ACC112 (cell line): ENCODE results near the gene FILIP1.

ENCODE experiments used
- H2AFZ ChIP-seq: fragments of 200-600 bp; sonication (generic); one replicate; pipeline ENCODE4 v1.6.0; 2017; ENCODE audit warnings: antibody characterized with exemption, low read length; ENCODE audit not compliant: unreplicated experiment
- H3K27ac ChIP-seq: fragments of 200-600 bp; sonication (generic); 2 replicates; pipeline ENCODE4 v1.5.1; 2014; ENCODE audit warnings: low read depth, mild to moderate bottlenecking, antibody characterized with exemption, low read length, moderate library complexity
- H3K27me3 ChIP-seq: fragments of 200-600 bp; sonication (generic); 2 replicates; pipeline ENCODE4 v1.6.1; 2014; ENCODE audit warnings: mild to moderate bottlenecking, antibody characterized with exemption, low read length, moderate library complexity, mixed read lengths; ENCODE audit not compliant: insufficient read depth
- H3K36me3 ChIP-seq: fragments of 200-600 bp; sonication (generic); 2 replicates; pipeline ENCODE4 v1.6.1; 2016; ENCODE audit warnings: mild to moderate bottlenecking, antibody characterized with exemption, low read length, moderate library complexity, mixed read lengths; ENCODE audit not compliant: insufficient read depth
- H3K4me1 ChIP-seq: fragments of 200-600 bp; sonication (generic); one replicate; pipeline ENCODE4 v1.6.1; 2016; ENCODE audit warnings: low read length, mixed read lengths; ENCODE audit not compliant: insufficient read depth, unreplicated experiment, control insufficient read depth
- H3K4me3 ChIP-seq: fragments of 200-600 bp; sonication (generic); 2 replicates; pipeline ENCODE4 v1.5.1; 2014; ENCODE audit warnings: mild to moderate bottlenecking, low read depth, low read length
- H3K79me2 ChIP-seq: fragments of 200-600 bp; sonication (generic); one replicate; pipeline ENCODE4 v1.6.0; 2016; ENCODE audit warnings: low read length; ENCODE audit not compliant: control insufficient read depth, unreplicated experiment, insufficient read depth

The FILIP1 gene

DNA sequence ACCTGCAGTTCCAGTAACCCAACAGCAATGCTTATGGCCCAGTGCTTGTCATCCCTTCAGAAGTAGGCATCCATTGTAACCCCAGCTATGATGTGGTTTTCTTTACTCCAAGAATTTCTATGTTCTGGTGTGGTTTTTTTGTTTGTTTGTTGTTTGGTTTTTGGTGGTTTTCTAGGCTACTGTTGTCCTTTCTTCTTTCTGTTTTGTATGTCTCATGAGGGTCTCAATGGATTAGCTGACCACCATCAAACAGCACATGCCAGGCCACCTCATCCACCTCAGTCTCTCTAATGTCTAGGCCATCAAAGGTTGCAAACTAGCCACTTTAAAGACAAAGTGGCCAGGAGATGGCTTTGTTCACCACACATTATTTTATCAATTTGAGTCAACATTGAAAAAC is 149.6 kb downstream of the FILIP1 start:
- Histone ChIP-seq H3K4me3 (no peak overlapping the region), H3K4me1 (no peaks in the 10 kb centered on the region), H2AFZ (no peak overlapping the region), H3K36me3 (no peaks in the 10 kb centered on the region), H3K79me2 (no peaks in the 10 kb centered on the region), H3K27ac (no peak overlapping the region), H3K27me3 (no peaks in the 10 kb centered on the region)

DNA sequence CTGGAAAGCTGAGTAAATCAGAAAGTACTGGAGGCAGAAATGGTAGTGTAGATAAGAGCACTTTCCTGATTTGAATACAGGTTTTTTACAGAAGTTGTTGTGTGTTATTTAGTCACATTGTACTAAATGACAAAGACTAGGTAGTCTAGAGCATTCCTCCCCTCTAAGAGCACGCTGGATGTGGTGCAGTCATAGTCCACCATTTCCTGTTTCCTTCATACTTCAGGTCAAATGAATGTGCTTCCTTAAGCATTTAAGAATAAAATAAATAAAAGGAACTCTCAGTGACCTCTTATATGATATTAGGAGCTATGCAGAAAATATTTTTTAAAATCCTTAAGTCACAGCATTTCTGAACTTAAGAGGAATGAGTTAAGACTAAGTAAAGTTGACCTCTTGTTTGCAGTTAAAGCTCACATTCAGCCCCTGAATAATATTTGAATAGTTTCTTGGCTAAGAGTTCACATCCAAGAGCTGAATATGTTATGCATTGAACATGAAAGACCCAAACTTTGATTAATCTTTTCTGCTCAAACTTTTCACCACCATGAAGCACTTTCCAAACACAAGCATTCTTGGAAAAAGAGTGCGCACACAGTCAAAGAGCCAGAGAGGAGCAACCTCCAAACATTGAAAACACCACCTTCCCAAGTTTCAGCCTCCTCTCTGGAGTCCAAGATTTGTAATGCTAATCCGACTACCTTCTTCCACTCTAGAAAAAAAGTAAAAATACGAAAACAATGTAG is 155.6 kb downstream of the FILIP1 start:
- no peaks in the 10 kb centered on the region for H3K36me3 ChIP-seq
- H2AFZ ChIP-seq, result peak overlapping the region; percentile 17
- no peak overlapping the region for H3K27ac ChIP-seq
- no peaks in the 10 kb centered on the region for H3K27me3 ChIP-seq
- H3K4me3 ChIP-seq, result no peak overlapping the region
- H3K79me2 ChIP-seq, result no peaks in the 10 kb centered on the region
- peaks cover 8% of the 10 kb centered on the region for H3K4me1 ChIP-seq

DNA sequence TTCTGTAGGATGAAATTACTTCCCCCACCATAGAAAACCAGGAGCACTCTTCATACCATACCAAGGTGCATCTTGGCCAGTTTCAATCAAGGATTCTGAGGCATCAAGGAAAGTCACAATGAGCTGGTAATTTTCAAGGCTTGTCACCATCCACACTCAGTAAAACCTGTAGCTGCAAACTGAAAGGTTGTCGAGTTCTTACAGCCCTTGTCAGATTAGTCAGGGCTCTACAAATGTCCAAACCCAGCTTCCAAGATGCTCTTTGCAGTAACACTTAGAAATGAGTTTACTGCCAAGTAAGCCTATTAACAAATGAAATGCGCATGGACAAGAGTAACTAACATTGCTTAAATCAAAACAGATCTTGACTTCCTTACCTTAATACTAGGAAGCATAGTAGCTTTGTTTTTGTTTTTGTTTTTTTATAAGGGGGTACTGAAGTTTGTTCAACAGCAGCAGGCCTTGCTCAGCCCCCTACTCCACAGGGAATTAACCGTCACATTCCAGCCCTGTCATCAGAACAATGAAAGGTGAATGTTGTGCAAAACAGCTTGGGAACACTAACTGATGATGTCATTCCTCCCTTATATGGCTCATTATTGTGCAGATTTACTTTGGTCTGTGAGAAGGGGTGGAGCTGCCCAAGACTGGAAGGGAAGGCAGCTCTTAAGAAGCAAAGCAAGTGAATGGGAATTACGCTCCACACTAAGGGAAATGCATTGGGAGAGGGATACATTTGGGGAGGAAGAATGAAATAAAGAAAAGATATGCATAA is 159.1 kb downstream of the FILIP1 start:
- no peaks in the 10 kb centered on the region for H3K27me3 ChIP-seq
- no peak overlapping the region for H3K27ac ChIP-seq
- no peaks in the 10 kb centered on the region for H3K79me2 ChIP-seq
- no peaks in the 10 kb centered on the region for H3K36me3 ChIP-seq
- H3K4me1 ChIP-seq, result peaks cover 8% of the 10 kb centered on the region
- H3K4me3 ChIP-seq, result no peak overlapping the region
- no peak overlapping the region for H2AFZ ChIP-seq

DNA sequence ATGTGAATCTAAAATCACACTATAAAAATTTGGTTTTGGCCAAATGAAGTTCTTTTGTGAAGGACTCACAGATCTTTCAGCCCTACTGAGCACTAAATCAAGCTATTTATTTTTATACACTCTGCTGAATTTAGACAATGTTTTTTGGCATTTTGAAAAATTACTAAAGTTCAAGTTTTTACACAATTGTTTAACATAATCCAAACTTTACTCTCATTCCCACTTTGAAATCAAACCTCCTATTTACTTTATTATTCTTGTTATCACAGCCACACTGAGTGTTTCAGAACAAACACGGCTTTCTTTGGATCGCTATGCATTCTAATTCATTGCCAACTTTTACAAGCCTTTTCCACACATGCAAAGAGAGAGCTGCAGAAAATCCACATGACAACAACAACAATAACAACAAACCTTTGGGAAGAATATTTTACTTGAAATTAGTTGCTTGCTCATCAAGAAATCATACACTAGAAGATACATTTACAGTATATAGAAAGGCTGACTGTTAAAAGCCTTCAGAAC is 159.9 kb downstream of the FILIP1 start:
- Histone ChIP-seq H3K79me2 (no peaks in the 10 kb centered on the region), H3K4me1 (peaks cover 8% of the 10 kb centered on the region), H3K27ac (no peak overlapping the region), H3K4me3 (no peak overlapping the region), H3K27me3 (no peaks in the 10 kb centered on the region), H3K36me3 (no peaks in the 10 kb centered on the region), H2AFZ (no peak overlapping the region)

DNA sequence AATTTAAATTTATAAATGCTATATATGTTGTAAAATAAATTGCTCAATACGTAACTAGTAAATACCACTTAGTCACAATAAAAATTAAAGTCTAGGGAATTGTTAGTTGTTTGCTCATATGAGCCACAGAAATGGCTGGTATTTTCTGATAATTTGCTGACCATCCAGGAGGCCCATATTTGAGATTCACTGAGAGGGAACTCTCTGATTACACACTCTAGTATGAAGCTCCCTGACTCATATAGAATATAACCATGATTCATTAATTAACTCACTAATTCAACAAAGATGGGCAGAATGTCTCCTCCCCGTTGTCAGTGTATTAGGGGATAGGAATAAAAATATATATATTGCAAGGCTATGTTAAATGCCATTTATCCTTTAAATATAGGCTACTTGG is 162.4 kb downstream of the FILIP1 start:
- no peaks in the 10 kb centered on the region for H3K36me3 ChIP-seq
- no peaks in the 10 kb centered on the region for H3K79me2 ChIP-seq
- H3K27me3 ChIP-seq, result no peaks in the 10 kb centered on the region
- H2AFZ ChIP-seq, result no peak overlapping the region
- H3K27ac ChIP-seq, result no peak overlapping the region
- no peak overlapping the region for H3K4me3 ChIP-seq
- H3K4me1 ChIP-seq, result peaks cover 8% of the 10 kb centered on the region

DNA sequence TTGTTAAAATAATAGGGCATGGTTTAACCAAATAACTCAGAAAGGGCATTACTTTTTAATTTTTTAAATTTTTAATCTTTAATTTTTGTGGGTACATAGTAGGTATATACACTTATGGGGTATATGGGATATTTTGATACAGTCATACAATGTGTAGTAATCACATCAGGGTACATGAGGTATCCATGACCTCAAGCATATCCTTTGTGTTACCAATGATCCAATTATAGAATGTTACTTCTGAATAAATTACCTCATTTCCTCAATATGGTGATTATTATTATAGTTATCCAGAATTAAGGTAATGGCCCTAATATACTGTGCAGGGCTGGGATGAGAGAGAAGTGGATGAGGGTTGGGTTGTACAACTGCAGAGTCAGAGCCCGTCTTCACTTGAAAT is 163.9 kb downstream of the FILIP1 start:
- H2AFZ ChIP-seq, result no peak overlapping the region
- peaks cover 5% of the 10 kb centered on the region for H3K4me1 ChIP-seq
- no peak overlapping the region for H3K4me3 ChIP-seq

DNA sequence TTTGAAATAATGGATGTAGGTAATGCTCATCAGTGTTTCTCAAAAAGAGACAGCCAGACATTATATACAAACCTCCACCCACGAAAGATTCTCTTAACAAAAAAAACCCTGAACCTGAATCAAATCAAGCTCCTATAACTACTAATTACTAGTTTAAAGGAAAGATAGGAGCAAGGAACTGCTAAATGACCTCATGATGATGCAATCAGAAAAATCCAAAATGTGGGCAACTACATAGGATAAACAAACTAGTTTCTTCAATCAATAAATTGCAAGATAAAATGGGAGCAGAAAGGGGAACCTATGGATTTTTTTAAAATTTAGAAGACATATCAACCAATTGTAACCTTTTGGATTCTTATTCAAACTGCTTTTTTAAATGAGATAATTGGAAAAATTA is 165.8 kb downstream of the FILIP1 start:
- Histone ChIP-seq H3K36me3 (no peaks in the 10 kb centered on the region), H3K79me2 (no peaks in the 10 kb centered on the region), H3K4me1 (no peaks in the 10 kb centered on the region), H2AFZ (no peak overlapping the region), H3K4me3 (no peak overlapping the region), H3K27ac (no peak overlapping the region), H3K27me3 (no peaks in the 10 kb centered on the region)

More for the DNA sequence above, 163.9 kb downstream of the FILIP1 start:
- H3K27me3 ChIP-seq, result no peaks in the 10 kb centered on the region
- no peaks in the 10 kb centered on the region for H3K36me3 ChIP-seq
- no peak overlapping the region for H3K27ac ChIP-seq
- H3K79me2 ChIP-seq, result no peaks in the 10 kb centered on the region

DNA sequence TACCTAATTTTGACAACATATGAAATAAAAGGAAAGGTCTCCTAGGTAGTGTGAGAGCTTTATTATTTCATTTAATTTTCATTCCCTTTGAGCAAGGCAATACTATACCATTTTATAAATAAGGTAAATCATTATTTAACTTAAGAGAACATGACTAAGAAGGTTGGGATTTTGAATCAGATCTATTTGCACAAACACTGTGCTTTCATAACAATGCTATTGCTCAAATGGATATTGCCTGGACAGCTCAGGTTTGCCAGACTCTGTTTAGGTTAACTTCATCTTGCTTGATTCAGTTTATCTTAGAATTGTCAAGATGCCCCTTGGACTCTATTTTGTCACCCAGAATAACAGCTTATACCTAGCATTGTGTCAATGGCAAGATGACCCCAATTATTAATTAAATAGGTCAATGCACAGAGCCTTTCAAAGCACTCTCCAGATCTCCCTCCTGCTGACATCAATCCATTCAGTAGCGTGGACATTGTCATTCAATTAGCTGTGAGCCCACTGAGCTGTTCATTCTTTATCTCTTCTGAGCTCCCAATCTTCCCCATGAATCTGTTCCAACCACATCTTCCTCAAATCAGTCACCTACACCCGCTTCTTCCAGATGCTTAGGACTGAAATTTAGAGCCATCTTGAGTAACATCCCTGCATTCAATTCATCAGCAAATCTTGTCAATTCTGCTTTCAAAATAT is 166.9 kb downstream of the FILIP1 start:
- Histone ChIP-seq H3K4me1 (no peaks in the 10 kb centered on the region), H2AFZ (no peak overlapping the region), H3K4me3 (no peak overlapping the region), H3K27ac (no peak overlapping the region), H3K36me3 (no peaks in the 10 kb centered on the region), H3K79me2 (no peaks in the 10 kb centered on the region), H3K27me3 (no peaks in the 10 kb centered on the region)

DNA sequence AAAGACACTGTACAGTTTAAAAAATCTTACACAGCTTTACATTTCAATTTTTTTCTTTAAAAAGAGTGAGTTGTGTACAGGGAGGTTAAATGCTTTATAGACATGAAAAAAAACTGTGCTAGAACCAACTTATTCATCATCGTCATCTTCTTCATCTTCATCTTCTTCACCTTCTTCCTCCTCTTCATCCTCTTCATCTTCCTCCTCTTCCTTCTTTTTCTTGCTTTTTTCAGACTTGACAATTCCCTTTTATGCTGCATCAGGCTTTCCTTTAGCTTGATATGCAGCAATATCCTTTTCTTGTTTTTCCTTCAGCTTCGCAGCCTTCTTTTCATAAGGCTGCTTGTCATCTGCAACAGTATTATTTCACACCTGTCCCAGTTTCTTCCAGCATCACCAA is 174.7 kb downstream of the FILIP1 start:
- no peaks in the 10 kb centered on the region for H3K79me2 ChIP-seq
- peaks cover 4% of the 10 kb centered on the region for H3K4me1 ChIP-seq
- H3K27ac ChIP-seq, result no peak overlapping the region
- no peak overlapping the region for H3K4me3 ChIP-seq
- H3K27me3 ChIP-seq, result peaks cover 5% of the 10 kb centered on the region; the same call in 1 of the 2 replicates
- no peak overlapping the region for H2AFZ ChIP-seq
- H3K36me3 ChIP-seq, result no peaks in the 10 kb centered on the region

DNA sequence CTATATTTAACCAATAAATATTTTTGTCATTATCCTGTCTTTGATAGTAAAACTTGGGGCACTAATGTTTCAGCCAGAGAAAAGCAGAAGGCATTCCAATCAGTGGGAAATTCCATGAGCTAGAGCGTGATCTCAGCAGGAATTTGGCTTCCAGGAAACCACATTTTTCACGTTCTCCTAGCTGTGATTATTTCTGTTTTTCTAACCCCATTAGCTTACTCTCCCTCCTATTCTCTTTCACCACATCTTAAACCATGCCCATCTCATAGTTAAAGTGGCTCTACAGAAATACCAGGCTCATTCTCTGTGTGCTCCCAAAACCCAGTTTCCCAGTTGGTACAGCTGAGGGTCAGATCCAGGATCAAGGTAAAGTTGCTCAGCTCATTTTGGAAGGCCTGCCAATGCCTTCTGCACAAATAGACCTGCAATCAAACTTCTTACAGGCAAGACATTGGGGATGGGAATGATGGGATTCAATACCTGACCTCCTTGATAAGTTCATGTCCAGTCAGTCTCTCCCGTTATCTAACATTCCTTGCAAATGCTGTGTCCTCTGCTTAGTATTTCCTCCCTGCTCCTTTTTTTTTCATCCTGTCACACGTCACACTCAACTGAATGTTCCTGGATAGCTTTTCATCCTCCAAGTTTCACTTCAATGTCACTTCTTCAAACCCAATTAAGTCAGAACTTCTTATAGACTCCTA is 175.9 kb downstream of the FILIP1 start:
- Histone ChIP-seq H3K36me3 (no peaks in the 10 kb centered on the region), H2AFZ (peak overlapping the region; percentile 55), H3K4me3 (no peak overlapping the region), H3K4me1 (peaks cover 4% of the 10 kb centered on the region), H3K27me3 (peaks cover 8% of the 10 kb centered on the region; the same call in 1 of the 2 replicates), H3K79me2 (no peaks in the 10 kb centered on the region), H3K27ac (no peak overlapping the region)
